ENCODE measurements around the gene OR10G7.
A peak's percentile ranks its signal among the peaks of the same experiment; 100 is the strongest.

OR10G7 gene, protein sequence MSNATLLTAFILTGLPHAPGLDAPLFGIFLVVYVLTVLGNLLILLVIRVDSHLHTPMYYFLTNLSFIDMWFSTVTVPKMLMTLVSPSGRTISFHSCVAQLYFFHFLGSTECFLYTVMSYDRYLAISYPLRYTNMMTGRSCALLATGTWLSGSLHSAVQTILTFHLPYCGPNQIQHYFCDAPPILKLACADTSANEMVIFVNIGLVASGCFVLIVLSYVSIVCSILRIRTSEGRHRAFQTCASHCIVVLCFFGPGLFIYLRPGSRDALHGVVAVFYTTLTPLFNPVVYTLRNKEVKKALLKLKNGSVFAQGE

GRCh38 chr11:124041254-124041653 is at the start of gene OR10G7:
Gene OR10G7, minus strand, starts transcription at chr11:124041325. Its CDS starts 2,324 bp downstream, at chr11:124039001.
- no peak for DNase-seq

- DNase-seq: no peak
Observed at GRCh38 chr11:124085997-124086846, 45.1 kb upstream of the OR10G7 start.

- DNase-seq: no peak
Observed at GRCh38 chr11:124085583-124085982, 44.5 kb upstream of the OR10G7 start.

DNA sequence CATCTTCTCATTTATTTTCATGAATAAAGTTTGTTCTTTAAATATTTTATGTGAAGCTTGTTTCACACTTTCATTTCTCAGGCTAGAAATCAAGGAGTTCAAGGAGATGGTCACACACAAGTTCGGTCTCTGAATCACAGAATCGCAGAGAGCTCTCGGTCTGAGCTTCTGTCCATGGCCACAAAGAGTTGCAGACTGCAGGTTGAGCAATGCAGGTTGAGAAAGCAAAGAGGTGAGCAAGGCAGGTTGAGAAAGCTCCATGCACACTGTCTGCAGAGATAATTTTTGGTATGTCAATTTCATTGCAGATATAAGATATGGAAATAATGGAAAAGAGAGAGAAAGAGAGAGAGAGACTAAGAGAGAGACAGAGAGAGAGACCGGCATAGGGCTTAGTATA is 41.2 kb upstream of the OR10G7 start:
- no peak for DNase-seq

DNA sequence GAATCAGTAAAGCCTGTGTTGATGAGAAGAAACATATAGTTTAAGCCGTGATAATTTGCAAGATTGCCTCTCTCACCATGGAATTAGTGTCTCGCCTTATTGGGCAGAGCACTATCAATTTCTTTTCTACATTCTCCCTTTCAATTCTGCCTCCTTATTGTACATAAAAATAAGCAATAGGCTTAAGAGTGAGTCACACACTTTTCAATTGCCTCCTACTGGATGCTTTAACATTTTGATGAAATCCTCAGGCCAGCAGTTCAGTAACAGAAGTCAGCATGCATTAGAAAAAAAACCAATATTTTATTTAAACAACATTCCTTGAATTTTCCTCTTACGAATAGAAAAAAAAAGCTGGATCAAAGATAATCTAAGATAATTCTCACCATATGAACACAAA is 40.4 kb upstream of the OR10G7 start:
- DNase-seq: no peak

DNA sequence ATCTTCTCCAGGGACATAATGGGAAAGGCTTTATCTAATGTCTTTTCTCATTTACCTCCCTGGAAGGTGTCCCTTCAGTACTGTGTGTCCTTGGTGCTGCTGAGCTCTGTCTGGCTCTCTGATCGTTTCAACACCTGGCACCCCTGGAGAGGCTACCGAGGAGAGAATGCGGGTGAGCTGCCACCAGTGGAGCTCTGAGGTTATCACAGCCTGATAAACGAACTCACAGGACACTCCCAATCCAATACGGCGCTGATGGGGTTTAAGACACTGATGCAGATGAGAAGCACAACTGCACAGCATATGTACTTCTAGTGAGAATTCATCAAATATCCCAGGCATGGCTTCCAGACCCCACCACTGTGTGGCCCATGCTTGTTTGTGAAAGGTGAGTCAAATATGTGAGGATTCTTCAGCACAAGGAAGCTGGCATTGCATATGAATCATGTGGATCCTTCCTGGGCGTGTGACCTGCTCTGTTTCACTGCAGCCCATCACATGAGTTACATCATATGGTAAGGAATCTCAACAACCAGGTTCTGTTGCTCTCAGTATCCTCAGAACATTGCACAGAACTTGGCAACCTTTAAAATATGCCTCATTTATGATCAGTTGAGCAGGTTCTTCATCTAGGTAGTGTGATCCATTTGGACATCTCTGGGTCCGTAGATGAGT is 39.3 kb upstream of the OR10G7 start:
- DNase-seq: no peak

GRCh38 chr11:124079631-124080326 is 38.7 kb upstream of the OR10G7 start:
- DNase-seq: no peak

- DNase-seq: no peak
Observed at GRCh38 chr11:124078591-124078990, 37.5 kb upstream of the OR10G7 start.

- no peak for DNase-seq
Observed at GRCh38 chr11:124077266-124077665, 36.1 kb upstream of the OR10G7 start.

- peak; percentile 91 for DNase-seq
Observed at GRCh38 chr11:124075841-124076651, 34.9 kb upstream of the OR10G7 start.

DNA sequence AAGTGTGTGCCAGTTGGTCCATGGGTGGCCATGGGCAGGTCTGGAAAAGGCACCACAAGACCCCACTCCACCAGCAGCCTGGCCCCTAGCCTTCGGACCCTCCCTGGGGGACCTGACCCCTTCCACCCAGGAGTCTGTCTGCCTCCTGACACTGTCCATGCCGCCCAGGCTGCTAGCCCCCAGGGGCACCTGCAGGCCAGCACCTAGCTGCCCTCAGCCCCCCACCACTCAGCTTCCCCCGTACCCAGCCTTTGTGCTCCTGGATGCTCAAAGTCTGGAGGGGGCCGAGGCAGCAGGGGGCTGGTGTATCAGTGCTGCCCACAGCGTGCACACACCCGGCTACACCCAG is 34.3 kb upstream of the OR10G7 start:
- DNase-seq: no peak

GRCh38 chr11:124074554-124074953 is 33.4 kb upstream of the OR10G7 start:
- no peak for DNase-seq

DNA sequence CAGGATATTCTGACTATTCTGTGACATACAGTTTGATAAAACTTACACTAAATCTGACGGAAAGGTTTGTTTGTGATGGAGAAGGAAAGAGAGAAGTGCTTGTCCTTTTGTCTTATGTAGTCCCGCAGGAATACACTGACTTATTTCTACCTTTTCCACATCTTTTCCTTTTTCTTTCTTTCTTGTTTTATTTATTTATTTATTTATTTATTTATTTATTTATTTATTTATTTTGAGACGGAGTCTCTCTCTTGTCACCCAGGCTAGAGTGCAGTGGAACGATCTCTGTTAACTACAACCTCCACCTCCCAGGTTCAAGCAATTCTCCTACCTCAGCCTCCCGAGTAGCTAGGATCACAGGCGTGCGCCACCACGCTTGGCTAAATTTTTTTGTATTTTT is 31.0 kb upstream of the OR10G7 start:
- no peak for DNase-seq

- no peak for DNase-seq
Observed at GRCh38 chr11:124071623-124071948, 30.5 kb upstream of the OR10G7 start.

DNA sequence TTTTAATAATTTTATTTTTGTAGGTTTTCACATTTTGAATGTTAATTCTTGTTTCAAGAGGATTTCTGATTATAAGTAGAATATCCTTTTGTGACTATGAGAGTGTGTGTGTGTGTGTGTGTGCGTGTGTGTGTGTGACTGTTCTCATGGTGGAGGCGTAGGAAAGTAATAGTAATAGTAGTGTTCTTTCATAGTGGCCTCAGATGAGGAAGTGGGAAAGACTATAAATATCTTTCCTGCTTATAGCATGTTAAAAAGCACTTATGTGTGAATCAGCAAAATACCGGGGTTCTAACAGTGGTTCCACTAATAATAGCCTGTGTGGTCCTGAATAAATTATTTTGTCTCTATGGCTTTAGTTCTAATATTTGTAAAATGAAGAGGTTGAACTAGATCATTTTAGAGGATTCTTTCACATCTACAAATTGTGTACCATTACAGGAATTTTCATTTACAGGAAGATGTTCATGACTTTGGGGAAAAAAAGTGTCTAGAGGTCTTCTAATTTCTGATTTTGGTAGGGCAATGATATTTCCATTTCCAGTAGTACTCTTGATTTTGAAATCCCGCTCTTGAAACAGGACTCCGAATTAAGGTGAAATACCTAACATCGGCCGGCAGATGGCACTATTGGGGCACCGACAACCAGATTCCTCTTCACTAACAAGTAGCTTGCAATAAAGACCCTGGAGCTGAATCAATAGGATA is 29.9 kb upstream of the OR10G7 start:
- peak; percentile 84 for DNase-seq

DNA sequence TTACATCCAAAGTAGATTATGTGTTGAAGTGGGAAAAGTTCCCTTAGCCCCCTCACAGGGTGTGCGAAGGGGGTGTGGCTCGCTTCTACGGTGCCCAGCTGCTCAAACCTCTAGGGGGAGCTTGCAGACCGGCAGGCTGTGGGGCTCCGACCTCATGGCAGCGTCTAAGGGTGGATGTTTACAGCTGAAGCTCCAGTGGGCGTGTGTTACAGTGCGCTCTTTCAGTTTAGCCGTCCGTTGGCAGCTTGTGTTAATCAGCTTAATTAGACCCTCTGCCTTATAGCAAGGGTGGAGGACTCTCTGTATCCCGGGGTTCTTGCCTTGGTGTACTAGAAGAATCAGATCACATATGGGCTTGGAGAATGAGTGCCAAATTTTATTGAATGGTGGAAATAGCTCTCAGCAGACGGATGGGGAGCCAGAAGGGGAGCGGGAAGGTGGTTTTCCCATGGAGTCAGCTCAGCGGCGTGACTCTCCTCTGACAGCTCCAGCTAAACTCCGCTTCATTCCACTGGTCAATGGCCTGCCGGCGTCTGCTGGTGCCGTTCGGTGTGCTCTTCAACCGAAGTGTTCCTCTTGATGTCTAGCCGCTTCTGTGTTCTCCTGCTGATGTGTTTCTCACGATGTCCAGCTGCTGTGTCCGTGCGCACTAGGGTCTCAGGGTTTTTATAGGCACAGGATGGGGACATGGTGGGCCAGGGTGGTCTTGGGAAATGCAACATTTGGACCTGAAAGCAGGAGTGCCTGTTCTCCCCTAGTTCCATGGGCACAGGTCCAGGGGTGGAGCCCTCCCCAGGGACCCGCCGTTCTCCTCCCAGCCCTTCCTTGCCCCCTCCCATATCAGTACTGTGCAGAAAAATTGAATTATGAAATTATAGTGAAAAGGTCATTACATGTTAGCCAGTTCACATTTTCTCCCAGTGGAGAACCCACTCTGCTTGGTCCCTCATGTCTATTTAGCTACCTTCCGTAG is 28.6 kb upstream of the OR10G7 start:
- DNase-seq: peak; percentile 93

DNA sequence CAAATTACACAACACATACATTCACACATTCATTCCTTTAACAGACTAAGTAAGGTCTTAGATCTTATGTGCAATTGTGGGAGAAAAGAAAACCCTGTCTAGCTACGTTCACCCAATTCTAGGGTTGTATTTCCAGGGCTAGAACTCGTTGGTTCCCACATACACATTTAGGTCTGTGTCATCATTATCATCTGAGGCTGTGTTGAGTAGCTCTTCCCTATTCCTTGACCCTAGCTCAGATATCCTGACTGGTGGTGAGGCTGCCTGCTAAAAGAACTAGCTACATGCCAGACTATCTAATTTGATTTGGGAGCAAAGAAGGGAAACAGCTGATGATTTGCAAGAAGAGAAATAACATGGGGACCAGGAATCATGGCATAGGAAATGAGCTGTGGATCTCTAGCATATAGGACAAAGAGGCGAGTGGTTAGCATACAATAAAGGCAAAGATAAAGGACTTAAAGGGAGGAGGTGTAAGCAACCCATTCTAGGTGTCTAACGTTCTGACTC is 27.5 kb upstream of the OR10G7 start:
- DNase-seq: no peak

DNA sequence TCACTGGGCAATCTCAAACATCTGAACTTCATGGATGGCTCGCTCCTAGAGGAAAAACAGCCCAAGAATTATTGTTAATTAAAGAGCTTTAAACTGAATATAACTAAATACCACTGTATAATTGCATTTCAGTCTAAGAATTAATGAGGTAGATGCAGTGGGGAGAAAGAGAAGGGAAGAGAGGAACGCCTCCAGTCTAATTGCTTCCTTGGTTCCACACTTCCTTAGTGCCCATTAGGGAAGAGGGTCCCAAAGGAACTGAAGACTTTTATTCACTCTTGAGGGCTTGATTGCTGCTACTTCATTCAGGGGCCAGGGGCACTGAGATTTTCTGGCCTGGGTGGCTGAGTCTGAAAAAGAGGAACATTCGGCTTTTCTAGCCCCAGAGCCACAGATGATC is 11.8 kb upstream of the OR10G7 start:
- no peak for DNase-seq

DNA sequence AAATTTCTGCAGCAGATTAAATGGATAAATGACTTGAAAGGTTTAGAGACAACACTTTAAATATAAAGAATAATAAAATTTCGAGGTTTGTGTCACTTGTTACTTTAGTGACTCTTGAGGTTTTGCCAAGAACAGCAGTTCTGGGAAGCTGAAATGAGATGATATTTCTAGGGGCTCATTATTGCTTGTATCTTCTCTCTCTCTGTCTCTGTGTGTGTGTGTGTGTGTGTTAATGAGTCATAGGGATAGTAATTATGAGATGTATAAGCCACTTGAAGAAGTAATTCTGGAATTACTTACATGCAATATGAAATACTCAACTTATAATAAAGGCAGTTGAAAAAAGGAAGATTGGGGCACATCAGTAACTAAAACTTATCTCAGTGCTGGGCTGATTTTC is 9.6 kb upstream of the OR10G7 start:
- no peak for DNase-seq

DNA sequence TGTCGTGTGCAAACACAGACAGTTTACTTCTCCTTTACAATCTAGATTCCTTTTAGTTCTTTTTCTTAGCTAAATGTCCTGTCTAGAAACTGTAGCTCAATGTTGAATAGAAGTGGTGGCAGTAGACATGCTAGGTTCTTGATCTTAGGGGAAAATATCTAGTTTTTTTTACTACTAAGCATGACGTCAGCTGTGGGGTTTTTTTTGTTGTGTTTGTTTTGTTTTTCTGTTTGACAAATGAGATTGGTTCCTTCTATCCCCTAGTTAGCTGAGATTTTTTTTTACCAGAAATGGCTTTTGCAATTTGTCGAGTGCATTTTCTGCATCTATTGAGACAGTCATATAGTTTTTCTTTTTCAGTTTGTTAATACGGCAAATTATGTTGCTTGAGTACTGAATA is 2.3 kb upstream of the OR10G7 start:
- no peak for DNase-seq

Data from NCI-H526 treated with DMSO at 0.1 percent for 48 hours (cell line).